ENCODE data around the gene MAML2. TPM values are rescaled to one million over a fixed set of nuclear protein-coding genes. Genes with fewer than 3 reads are reported as not detected.

MAML2 gene
- polyA plus RNA-seq, 1 of the 3 experiments (the other 2 are of a cell fraction), result 20.1 TPM

DNA sequence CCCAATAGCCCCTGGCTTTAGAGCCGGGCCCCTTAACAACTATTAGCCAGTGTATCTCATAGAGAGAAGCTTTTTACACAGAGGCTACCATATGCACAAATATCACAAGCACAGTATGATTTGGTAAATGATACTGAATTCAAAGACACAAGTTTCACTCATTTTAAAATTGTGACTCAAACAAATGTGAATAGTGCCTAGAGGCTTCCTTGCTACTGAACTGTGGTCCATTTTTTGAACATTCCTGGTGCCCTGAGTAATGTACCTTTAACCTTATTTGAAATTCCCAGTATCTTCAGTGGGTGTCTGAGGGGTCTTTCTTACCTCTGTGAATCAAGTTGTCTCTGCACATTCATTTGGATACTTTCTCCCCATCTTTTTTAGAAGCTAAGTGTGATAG lies 156.2 kb downstream of the MAML2 start:
- CTCF ChIA-PET, result interaction anchor here (0.9 kb wide), 1 partner anchor 131 kb away, joined by 3 read pairs; no protein-coding TSS in a partner anchor
- peaks cover 0 to 3% of the 10 kb centered on the region in 2 experiments for H3K36me3 ChIP-seq (replicated peaks in 1 of 2; ENCODE audit: control insufficient read depth in 1 of 2, insufficient read depth in 2 of 2, low read length in 1 of 2)
- H3K4me2 ChIP-seq, result peak overlapping the region; percentile 54
- POLR2A ChIA-PET, result no interaction called here
- TF ChIP-seq, protein P1, sequence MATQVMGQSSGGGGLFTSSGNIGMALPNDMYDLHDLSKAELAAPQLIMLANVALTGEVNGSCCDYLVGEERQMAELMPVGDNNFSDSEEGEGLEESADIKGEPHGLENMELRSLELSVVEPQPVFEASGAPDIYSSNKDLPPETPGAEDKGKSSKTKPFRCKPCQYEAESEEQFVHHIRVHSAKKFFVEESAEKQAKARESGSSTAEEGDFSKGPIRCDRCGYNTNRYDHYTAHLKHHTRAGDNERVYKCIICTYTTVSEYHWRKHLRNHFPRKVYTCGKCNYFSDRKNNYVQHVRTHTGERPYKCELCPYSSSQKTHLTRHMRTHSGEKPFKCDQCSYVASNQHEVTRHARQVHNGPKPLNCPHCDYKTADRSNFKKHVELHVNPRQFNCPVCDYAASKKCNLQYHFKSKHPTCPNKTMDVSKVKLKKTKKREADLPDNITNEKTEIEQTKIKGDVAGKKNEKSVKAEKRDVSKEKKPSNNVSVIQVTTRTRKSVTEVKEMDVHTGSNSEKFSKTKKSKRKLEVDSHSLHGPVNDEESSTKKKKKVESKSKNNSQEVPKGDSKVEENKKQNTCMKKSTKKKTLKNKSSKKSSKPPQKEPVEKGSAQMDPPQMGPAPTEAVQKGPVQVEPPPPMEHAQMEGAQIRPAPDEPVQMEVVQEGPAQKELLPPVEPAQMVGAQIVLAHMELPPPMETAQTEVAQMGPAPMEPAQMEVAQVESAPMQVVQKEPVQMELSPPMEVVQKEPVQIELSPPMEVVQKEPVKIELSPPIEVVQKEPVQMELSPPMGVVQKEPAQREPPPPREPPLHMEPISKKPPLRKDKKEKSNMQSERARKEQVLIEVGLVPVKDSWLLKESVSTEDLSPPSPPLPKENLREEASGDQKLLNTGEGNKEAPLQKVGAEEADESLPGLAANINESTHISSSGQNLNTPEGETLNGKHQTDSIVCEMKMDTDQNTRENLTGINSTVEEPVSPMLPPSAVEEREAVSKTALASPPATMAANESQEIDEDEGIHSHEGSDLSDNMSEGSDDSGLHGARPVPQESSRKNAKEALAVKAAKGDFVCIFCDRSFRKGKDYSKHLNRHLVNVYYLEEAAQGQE (IDR thresholded peaks at IDR 0.05; ENCODE audit: low read depth, low read length), result no peak
- no peak for TF ChIP-seq TEAD4 (IDR thresholded peaks at IDR 0.05; ENCODE audit: borderline replicate concordance, insufficient read depth)
- TF ChIP-seq ELF1 (IDR thresholded peaks at IDR 0.05), result no peak
- TF ChIP-seq CTCF (IDR thresholded peaks at IDR 0.05), result no peak
- no peak for TF ChIP-seq NRF1 (IDR thresholded peaks at IDR 0.05; ENCODE audit: low read depth, low read length)
- TF ChIP-seq MXI1 (IDR thresholded peaks at IDR 0.05; ENCODE audit: low read depth, low read length), result no peak
- no peak for TF ChIP-seq USF2 (IDR thresholded peaks at IDR 0.05; ENCODE audit: borderline replicate concordance, low read depth, low read length)
- no peak for TF ChIP-seq POLR2AphosphoS5 (IDR thresholded peaks at IDR 0.05; ENCODE audit: low read depth, low read length)
- no peak for TF ChIP-seq NFIC (IDR thresholded peaks at IDR 0.05; ENCODE audit: borderline replicate concordance)
- no peak for TF ChIP-seq RFX5 (IDR thresholded peaks at IDR 0.05; ENCODE audit: low read length)
- no peak for TF ChIP-seq FOXM1 (IDR thresholded peaks at IDR 0.05; ENCODE audit: low read depth)
- TF ChIP-seq EP300 (IDR thresholded peaks at IDR 0.05; ENCODE audit: borderline replicate concordance in 1 of 2, low read depth in 1 of 2, low read length in 1 of 2), result no peak
- TF ChIP-seq YY1 (IDR thresholded peaks at IDR 0.05; ENCODE audit: low read depth), result no peak
- no peak for TF ChIP-seq SMC3 (IDR thresholded peaks at IDR 0.05; ENCODE audit: low read depth, low read length)
- TF ChIP-seq GABPA (IDR thresholded peaks at IDR 0.05; ENCODE audit: low read depth), result no peak
- TF ChIP-seq, protein P2, sequence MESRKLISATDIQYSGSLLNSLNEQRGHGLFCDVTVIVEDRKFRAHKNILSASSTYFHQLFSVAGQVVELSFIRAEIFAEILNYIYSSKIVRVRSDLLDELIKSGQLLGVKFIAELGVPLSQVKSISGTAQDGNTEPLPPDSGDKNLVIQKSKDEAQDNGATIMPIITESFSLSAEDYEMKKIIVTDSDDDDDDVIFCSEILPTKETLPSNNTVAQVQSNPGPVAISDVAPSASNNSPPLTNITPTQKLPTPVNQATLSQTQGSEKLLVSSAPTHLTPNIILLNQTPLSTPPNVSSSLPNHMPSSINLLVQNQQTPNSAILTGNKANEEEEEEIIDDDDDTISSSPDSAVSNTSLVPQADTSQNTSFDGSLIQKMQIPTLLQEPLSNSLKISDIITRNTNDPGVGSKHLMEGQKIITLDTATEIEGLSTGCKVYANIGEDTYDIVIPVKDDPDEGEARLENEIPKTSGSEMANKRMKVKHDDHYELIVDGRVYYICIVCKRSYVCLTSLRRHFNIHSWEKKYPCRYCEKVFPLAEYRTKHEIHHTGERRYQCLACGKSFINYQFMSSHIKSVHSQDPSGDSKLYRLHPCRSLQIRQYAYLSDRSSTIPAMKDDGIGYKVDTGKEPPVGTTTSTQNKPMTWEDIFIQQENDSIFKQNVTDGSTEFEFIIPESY (IDR thresholded peaks at IDR 0.05; ENCODE audit: borderline replicate concordance, low read depth), result no peak
- TF ChIP-seq RAD21 (IDR thresholded peaks at IDR 0.05; ENCODE audit: low read length), result no peak
- TF ChIP-seq PBX3 (IDR thresholded peaks at IDR 0.05), result no peak
- no peak overlapping the region for H3K4me3 ChIP-seq (ENCODE audit: low read depth in 2 of 2, low read length in 1 of 2)
- peaks cover 72% of the 10 kb centered on the region for H3K79me2 ChIP-seq (ENCODE audit: insufficient read depth)
- H3K27ac ChIP-seq (ENCODE audit: low read depth in 2 of 2, low read length in 1 of 2), result peak overlapping the region; percentile 69 to 97
- H4K20me1 ChIP-seq (ENCODE audit: insufficient read depth), result no peaks in the 10 kb centered on the region
- WGBS (ENCODE audit: low lambda C conversion rate), result 100% methylated on average over 1 of the region's 1 CpG
- DNase-seq, result no peak
- H3K9ac ChIP-seq, result no peak overlapping the region
- H3F3A ChIP-seq (replicated peaks; ENCODE audit: insufficient read depth), result peaks cover 40% of the 10 kb centered on the region
- no peaks in the 10 kb centered on the region for H3K9me2 ChIP-seq
- no peak overlapping the region for H2AFZ ChIP-seq (ENCODE audit: low read depth)
- H3K27me3 ChIP-seq (ENCODE audit: insufficient read depth), result no peaks in the 10 kb centered on the region
- H3K4me1 ChIP-seq (ENCODE audit: control insufficient read depth in 1 of 2, insufficient read depth in 2 of 2, low read depth in 1 of 2, low read length in 1 of 2), result peaks cover 2 to 44% of the 10 kb centered on the region in 2 experiments
- no peaks in the 10 kb centered on the region for H3K9me3 ChIP-seq

Data from SK-N-SH (cell line).